Erythroblast (primary cell): ENCODE measurements around the gene NR1H4.

Experiments used
- GATA1 ChIP-seq: IDR thresholded peaks from 2 replicates; pipeline ENCODE4 v1.6.1; 2011; ENCODE audit warnings: low read depth, mild to moderate bottlenecking, control low read depth, low read length, moderate library complexity
- POLR2A ChIP-seq: IDR thresholded peaks from 2 replicates; pipeline ENCODE4 v1.6.1; 2011; ENCODE audit warnings: mild to moderate bottlenecking, low read length

DNA sequence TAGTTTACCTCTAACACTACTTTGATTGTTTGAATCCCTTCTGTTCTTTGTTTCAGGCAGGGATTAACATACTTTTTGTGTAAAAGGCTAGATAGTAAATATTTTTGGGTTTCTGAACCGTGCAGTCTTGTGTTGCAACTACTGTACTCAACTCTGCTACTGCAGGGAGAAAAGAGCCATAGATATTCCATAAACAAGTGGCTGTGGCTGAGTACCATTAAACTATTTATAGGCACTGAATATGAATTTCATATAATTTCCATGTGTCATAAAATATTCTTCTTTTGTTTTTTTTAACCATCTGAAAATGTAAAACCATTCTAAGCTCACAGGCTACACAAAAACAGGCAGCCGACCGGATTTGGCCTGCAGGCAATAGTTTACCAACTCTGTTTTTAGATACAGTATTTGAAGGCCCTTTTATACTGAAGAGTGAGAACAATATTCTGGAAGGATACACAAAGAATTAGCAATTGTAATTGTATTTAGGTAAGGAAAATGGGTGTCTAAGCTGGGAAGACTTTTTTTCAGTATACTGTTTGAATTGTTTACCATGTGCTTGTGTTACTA lies 15.7 kb downstream of the NR1H4 start:
- no peak for TF ChIP-seq POLR2A
- TF ChIP-seq GATA1: no peak
